Suprapubic skin (tissue), 4 donors: ENCODE measurements around the gene EEF1AKMT3.

ENCODE experiments used
- CTCF ChIP-seq, 2 donors: fragments of 200-600 bp in 1 of 2; fragments of 450-650 bp in 1 of 2; sonication (generic) in 1 of 2; IDR thresholded peaks; one replicate each; pipeline ENCODE4 v1.5.1; 2016 to 2019; ENCODE audit warnings: antibody characterized with exemption in 2 of 2, mild to moderate bottlenecking in 1 of 2, moderate library complexity in 1 of 2
- EP300 ChIP-seq: sonication (generic); formaldehyde crosslinking; IDR thresholded peaks from one replicate; pipeline ENCODE4 v1.6.1; 2017; ENCODE audit warnings: antibody characterized with exemption
- POLR2A ChIP-seq, 2 donors: fragments of 450-650 bp; IDR thresholded peaks; one replicate each; pipeline ENCODE4 v1.6.1; 2017; ENCODE audit warnings: antibody characterized with exemption in 2 of 2, mild to moderate bottlenecking in 2 of 2, moderate library complexity in 2 of 2
- POLR2AphosphoS5 ChIP-seq, 3 donors: sonication (generic); formaldehyde crosslinking; IDR thresholded peaks; one replicate each; pipeline ENCODE4 v1.6.1; 2017; ENCODE audit warnings: antibody characterized with exemption in 3 of 3

- TF ChIP-seq POLR2A (IDR thresholded peaks at IDR 0.05) (no peak), POLR2AphosphoS5 (IDR thresholded peaks at IDR 0.05) (no peak), CTCF (IDR thresholded peaks at IDR 0.05) (no peak), EP300 (no peak)
These were observed 33.0 kb upstream of the EEF1AKMT3 start for GRCh38 chr12:57739387-57739786.
